Activated naive CD4-positive, alpha-beta T cell treated with anti-CD3 and anti-CD28 coated beads, Interleukin-2, amount 50 U/mL, for 16 hours (primary cell): ENCODE results near the gene CFAP206.
A peak's percentile ranks its signal among the peaks of the same experiment; 100 is the strongest.
"Not testable (repeated sequence)": the region's sequence is repeated elsewhere in the genome, so short reads cannot be mapped to it uniquely, and the experiment has no call there.

Experiments
- DNase-seq: peaks from one replicate; pipeline ENCODE4 v3.0.0-alpha.2; 2020

CFAP206 gene

GRCh38 chr6:87421576-87421975 is 13.8 kb downstream of the CFAP206 start:
- DNase-seq: no peak

DNA sequence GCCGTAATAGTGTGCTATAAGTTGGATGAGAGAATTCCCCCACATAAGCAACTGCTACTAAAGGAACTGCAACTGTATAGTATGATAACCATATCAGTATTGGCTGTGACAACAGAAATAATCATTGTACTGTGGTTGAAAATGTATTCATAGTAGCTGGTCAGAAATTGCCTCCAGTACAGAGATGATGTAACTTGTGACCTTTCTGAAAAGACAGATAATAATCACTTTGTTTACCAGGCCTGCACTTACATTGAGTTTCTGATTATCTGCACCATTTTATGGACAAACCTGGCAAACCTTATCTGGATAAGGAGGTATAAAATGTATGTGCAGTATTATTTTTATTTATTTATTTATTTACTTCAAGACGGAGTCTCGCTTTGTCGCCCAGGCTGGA is 19.0 kb downstream of the CFAP206 start:
- no peak for DNase-seq

DNA sequence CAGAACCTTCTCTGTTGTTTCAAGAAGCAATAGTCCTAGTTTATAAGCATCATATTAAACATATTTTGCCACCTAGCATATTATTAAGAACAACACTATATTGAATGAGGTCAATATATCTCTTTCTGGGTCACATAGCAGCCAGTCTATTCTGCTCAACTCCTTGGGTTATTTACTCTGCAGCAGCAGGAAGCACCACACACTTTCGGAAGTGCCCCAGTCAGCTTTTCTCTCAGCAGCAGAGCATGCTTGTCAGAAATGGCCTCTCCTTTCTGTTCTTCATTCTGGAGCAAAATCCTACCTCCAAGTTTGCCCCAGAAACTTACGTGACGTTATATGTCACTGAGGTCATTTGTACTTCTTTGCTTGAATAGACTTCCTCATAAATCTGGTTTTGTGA is 22.7 kb downstream of the CFAP206 start:
- no peak for DNase-seq

DNA sequence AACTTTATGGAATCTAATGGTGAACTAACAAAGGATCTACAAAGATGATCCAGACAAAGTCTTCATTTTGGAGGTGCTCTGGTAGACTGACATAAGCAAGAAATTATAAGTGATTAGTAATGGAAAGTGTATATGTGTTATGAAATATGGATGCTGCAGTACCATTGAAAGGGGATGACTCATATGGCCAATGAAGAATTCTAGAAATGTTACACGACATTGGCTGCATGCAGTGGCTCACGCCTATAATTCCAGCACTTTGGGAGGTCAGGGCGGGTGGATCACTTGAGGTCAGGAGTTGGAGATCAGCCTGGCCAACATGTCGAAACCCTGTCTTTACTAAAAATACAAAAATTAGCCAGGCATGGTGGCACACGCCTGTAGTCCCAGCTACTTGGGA is 23.5 kb downstream of the CFAP206 start:
- no peak for DNase-seq

DNA sequence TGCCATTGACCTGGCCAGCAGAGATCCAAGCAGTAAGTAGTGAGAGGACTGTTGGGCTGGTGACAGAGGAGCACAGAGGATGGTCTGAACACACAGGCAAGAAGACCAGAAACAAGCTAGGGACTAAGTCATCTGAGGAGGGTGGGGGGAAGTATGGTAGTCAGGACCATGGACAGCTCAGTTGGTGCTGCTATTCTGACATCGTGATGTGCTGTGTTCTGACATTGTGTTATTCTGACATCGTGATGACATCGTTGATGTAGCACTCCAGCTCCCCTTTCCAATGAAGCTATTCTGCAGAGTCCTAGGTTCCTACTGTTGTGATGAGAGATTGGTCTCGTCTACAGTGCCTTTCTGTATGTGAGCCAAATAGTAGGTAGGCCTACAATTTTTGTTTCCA is 28.7 kb downstream of the CFAP206 start:
- peak; percentile 26 for DNase-seq

DNA sequence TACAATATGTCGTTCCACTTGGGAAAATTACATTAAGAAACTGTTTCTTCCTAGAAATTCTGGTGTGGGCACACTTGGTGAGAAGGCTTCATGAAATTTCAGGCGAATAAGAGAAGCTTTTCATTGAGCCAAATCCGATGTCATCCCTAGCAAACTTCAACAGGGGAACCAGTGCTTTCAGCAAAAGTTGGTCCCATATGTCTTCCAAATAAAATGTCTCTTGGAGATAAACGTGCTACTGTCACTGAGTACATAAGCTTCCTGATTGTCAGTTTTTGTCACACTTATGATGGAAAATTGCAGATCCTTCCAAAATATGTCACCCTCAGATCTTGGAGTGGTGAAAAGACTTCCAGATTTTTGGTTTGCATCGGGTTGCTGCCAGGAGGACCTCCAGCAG is 33.9 kb downstream of the CFAP206 start:
- DNase-seq: no peak

DNA sequence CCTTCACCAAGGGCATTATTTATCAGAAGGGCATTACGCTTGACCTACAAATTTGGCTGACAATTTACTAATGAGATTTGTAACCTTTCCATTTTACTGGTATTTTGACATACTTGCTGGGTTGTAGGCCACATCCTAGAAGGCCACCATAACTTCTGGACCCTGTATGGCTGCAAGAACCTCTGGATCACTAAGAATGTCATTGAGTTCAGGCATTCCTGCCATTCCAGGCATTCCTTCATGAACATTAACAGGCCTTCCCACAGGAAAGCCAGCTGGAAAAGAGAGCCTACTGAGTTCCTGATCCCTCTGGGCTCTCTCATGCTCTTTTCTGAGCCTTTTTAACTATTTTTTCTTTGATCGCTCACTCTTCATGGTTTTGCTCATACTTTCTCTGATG is 36.6 kb downstream of the CFAP206 start:
- no peak for DNase-seq

GRCh38 chr6:87465051-87465450 is 57.3 kb downstream of the CFAP206 start:
- no peak for DNase-seq

- DNase-seq: peak; percentile 89
These were observed 65.0 kb downstream of the CFAP206 start, which contains the start of gene SLC35A1 for GRCh38 chr6:87472525-87473418. SLC35A1 (plus strand) TSS chr6:87472974; CDS start chr6:87473004, 30 bp downstream.

- peak; percentile 67 for DNase-seq
These were observed 65.7 kb downstream of the CFAP206 start for GRCh38 chr6:87473419-87473903.

DNA sequence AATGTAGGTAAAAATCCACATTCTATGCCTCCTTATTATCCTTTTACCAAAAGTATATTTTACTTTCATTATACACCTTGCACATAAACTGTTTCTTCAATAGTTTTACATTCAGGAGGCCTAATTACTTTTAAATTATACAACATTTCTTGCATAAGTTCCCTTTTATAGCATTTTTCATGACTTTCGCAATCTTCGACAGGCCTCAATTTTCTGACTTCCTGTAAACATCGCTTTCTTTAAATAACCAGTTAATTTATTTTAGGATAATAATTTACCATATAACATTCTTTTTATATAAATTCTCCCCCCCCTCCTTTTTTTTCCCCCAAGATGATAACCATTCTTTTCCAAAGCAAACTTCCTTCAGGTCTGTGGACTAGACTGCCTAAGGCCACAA is 74.2 kb downstream of the CFAP206 start:
- no peak for DNase-seq

GRCh38 chr6:87482366-87482765 is 74.6 kb downstream of the CFAP206 start:
- DNase-seq: no peak

DNA sequence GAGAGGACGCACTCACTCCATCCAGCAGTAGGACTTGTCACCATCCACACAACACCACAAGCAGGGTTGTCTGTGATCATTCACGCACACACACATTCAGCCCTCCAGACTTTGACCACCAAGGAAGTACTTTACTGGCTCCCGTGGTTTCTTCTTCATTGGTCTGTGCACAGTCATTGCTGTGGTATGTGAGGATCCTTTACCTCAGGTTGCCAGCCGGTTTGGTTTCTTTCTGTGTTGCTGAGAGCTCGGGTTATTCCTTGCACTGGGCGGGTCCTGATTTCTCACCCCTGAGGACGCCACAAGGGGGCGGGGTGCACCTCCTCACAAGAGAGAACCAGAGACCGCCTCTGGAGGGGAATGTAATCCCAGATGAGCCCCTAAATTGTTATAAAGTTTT is 76.2 kb downstream of the CFAP206 start:
- peak; percentile 11 for DNase-seq

GRCh38 chr6:87484491-87484890 is 76.7 kb downstream of the CFAP206 start:
- DNase-seq: no peak

DNA sequence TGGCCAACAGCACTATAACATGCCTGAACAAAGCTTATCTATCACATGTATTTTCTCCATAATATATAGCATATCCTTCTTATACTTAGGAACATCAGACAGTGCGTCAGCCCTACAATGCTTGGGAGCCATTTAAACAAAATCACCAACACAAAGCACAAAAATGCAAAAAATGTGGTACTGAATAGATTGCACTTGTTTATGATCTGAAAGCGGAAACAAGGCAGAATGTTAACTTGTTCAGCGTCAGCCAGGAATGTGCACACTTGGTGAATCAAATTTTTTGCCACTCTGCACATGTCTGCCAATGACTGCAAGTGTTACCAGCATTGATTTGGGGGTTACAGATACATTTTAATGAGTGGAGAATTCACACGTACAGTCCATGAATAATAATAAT is 79.8 kb downstream of the CFAP206 start:
- no peak for DNase-seq

GRCh38 chr6:87489326-87489725 is 81.6 kb downstream of the CFAP206 start:
- DNase-seq: not testable (repeated sequence)

GRCh38 chr6:87494761-87495422 is 87.1 kb downstream of the CFAP206 start:
- DNase-seq: no peak

DNA sequence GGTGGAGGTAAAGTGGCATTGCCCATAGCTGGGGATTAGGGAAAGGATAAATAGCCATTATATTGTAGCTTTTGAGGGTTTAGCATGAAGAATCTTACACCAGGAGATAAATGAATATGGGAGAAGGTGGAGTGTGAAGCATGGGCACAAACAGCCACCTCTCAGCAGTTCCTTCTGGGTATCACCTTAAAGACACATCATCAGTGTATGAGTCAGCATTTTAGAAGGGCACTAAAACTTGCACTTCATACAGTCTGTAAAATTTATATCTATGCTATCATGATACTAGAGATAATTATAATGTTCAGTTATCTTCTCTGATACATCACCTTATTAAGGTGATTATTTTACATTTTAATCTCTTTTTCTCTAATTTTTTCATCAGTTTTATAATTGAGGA is 90.3 kb downstream of the CFAP206 start:
- DNase-seq: no peak

DNA sequence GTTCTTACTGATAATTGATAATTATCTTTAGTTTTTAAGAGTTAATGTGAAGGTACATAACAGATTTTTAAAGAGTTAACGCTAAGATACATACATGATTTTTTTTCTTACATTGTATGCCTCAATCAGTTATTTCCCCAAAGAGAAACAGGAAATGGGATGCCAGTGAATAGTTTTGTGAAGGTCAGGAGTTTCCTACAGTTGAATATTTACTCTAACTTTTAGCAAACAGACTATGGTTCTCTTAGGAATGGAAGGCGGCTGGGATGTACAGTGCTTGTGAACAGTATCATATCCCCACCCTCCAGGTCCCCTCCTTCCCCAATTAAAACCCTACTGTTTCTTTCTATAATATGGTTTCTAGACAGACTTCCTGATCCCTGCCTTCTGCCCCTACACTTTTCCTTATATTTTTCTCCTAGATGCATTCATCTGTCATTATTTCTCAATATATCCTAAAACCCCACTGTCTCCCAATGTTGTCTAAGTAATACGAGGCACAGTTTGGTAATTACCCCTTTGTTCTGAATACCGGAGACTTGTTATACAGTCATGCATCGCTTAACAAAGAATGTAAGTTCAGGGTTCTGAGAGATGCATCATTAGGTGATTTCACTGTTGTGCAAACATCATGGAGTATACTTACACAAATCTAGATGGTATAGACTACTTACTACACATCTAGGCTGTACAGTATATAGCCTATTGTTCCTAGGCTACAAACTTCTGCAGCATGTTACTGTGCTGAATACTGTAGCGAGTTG is 94.2 kb downstream of the CFAP206 start:
- no peak for DNase-seq

DNA sequence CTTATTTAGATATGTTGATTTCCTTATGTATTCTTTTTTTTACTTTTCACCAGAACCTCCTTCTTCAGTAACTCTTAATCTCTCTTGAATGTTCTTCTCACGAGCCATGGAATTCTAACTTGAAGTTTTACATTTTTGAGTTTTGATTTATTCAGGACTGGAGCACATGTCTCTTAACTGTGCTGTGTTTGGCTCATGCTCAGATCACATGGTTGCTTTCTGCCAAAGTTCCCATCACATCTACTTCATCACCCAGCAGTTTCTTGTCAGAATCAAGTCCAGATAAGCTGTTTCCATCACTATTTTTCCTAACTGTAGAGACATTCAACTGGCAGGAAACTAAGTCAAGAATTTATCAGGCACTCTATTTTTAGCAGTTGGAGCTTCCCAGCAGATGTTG is 96.7 kb downstream of the CFAP206 start:
- no peak for DNase-seq
